HepG2 (cell line): ENCODE results near the gene FGD2. TPM values are rescaled to one million over a fixed set of nuclear protein-coding genes. Genes with fewer than 3 reads are reported as not detected.
A peak's percentile ranks its signal among the peaks of the same experiment; 100 is the strongest.

Experiments
- ARID2 ChIP-seq: sonication (generic); formaldehyde crosslinking; IDR thresholded peaks from 2 replicates; pipeline ENCODE4 v1.8.1; 2022; ENCODE audit warnings: mild to moderate bottlenecking, missing genetic modification reagents, borderline replicate concordance
- ARID4A ChIP-seq: sonication (generic); formaldehyde crosslinking; IDR thresholded peaks from 2 replicates; pipeline ENCODE4 v1.5.0; 2020; ENCODE audit warnings: mild to moderate bottlenecking, missing genetic modification reagents, borderline replicate concordance
- CENPX ChIP-seq: sonication (generic); formaldehyde crosslinking; IDR thresholded peaks from 2 replicates; pipeline ENCODE4 v1.9.0; 2021; ENCODE audit warnings: mild to moderate bottlenecking, missing genetic modification reagents, moderate library complexity
- CHD2 ChIP-seq: IDR thresholded peaks from 2 replicates; pipeline ENCODE4 v1.6.1; 2011; ENCODE audit warnings: low read depth, low read length, improper control_type of control experiment
- PAX8 ChIP-seq: sonication (generic); formaldehyde crosslinking; IDR thresholded peaks from 2 replicates; pipeline ENCODE4 v1.8.0; 2022; ENCODE audit warnings: mild to moderate bottlenecking, missing genetic modification reagents, borderline replicate concordance
- PPARG ChIP-seq: conservative IDR thresholded peaks from 2 replicates; pipeline ENCODE4 v1.6.1; 2016; ENCODE audit warnings: missing biosample characterization, missing genetic modification reagents
- SMAD1 ChIP-seq: sonication (generic); formaldehyde crosslinking; IDR thresholded peaks from 2 replicates; pipeline ENCODE4 v1.4.0; 2020; ENCODE audit warnings: missing genetic modification reagents, low read depth, mild to moderate bottlenecking, borderline replicate concordance
- STAT5B ChIP-seq: sonication (generic); formaldehyde crosslinking; IDR thresholded peaks from 2 replicates; pipeline ENCODE4 v1.4.0; 2020; ENCODE audit warnings: missing genetic modification reagents
- THAP11 ChIP-seq: IDR thresholded peaks from 2 replicates; pipeline ENCODE4 v1.6.1; 2016; ENCODE audit warnings: missing biosample characterization, missing genetic modification reagents
- ZC3H4 ChIP-seq: sonication (generic); formaldehyde crosslinking; IDR thresholded peaks from 2 replicates; pipeline ENCODE4 v1.4.0; 2020; ENCODE audit warnings: missing genetic modification reagents, borderline replicate concordance
- ZKSCAN1 ChIP-seq: fragments of 150-350 bp; IDR thresholded peaks from 2 replicates; pipeline ENCODE4 v1.6.1; 2014; ENCODE audit warnings: low read length
- ZNF317 ChIP-seq: sonication (generic); formaldehyde crosslinking; IDR thresholded peaks from 2 replicates; pipeline ENCODE4 v1.5.0; 2020; ENCODE audit warnings: mild to moderate bottlenecking, missing genetic modification reagents
- ZNF83 ChIP-seq: sonication (generic); formaldehyde crosslinking; IDR thresholded peaks from 2 replicates; pipeline ENCODE4 v1.4.0; 2020; ENCODE audit warnings: missing genetic modification reagents, mild to moderate bottlenecking, borderline replicate concordance
- ZSCAN25 ChIP-seq: sonication (generic); formaldehyde crosslinking; IDR thresholded peaks from 2 replicates; pipeline ENCODE4 v1.8.0; 2022; ENCODE audit warnings: mild to moderate bottlenecking, missing genetic modification reagents
- polyA plus RNA-seq, 8 experiments: library from polyadenylated mRNA; depleted of rRNA in 3 of 8; stranded (reverse) in 7 of 8; unstranded in 1 of 8; fragments of >200 nt; fragmentation: Illumina TruSeq in 4 of 8; extraction: Trizol in 4 of 8; gene quantifications; 2 replicates each; pipeline versions ENCODE4 v1.2.1 to v1.2.3, GENCODE V29; 2011 to 2016; ENCODE audit warnings: low read depth in 4 of 8, missing spikeins in 1 of 8, mixed read lengths in 1 of 8; ENCODE audit not compliant: insufficient read depth in 1 of 8
- total RNA-seq, 5 experiments: library from RNA; depleted of rRNA; stranded (reverse); fragments of >200 nt; fragmentation: Illumina TruSeq; extraction: Trizol; gene quantifications; 2 replicates each; pipeline ENCODE4 v1.2.3, GENCODE V29; 2016; ENCODE audit warnings: low read depth in 1 of 5
- TF ChIP-seq, protein P1 (sequence below): sonication (generic); formaldehyde crosslinking; IDR thresholded peaks from 2 replicates; pipeline ENCODE4 v1.4.0; 2020; ENCODE audit warnings: missing genetic modification reagents
- TF ChIP-seq, protein P2 (sequence below): sonication (generic); formaldehyde crosslinking; IDR thresholded peaks from 2 replicates; pipeline ENCODE4 v1.8.0; 2022; ENCODE audit warnings: missing genetic modification reagents, mild to moderate bottlenecking, moderate library complexity, borderline replicate concordance

FGD2 gene
- total and polyA plus RNA-seq, 2 of the 13 experiments (the other 11 are each of a cell fraction or from before 2014, with no cell fraction given), result not detected

DNA sequence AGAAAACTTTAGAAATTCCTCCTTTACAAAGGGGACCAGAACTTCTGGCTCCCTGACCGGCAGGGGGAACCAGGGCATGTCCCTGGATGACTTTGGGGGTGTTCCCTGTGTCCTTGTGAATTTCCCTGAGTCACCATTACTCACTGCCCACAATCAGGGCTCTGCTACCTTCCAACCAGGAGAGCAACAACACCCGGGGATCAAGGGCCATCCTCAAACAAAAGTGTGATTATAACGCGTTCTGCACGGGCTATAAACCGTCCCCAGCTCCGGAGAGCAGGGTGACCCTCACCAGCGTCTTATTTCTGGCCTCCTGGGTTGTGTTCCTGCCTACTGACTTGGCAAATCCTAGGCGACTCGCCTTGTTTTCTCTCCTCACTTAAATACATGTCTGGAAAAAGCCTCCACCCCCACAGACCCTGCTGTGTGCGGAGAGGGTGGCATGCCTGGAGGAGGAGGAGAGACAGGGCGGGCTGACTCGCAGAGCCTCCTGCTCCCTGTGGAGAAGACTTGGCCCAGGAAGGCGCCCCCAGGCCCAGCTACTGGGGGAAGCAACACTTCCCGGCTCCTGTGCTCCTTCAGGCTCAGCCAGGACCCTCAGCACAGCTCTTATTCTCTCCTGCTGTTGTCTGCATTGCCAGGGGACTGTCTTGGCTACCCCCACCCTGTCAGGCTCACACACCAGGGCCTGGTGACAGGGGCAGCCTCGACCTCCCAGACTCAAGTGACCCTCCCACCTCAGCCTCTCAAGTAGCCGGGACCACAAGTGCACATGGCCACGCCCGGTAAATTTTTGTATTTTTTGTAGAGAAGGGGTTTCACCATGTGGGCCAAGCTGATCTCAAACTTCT is 54.1 kb downstream of the FGD2 start (continued):
- peak; percentile 72; the same call in 1 of the 2 replicates for TF ChIP-seq ZC3H4 (CRISPR knock-in tag)
- TF ChIP-seq CENPX (CRISPR knock-in tag), result no peak
- peak; percentile 90; the same call in 1 of the 2 replicates for TF ChIP-seq SMAD1 (CRISPR knock-in tag)
- TF ChIP-seq ZSCAN25 (CRISPR knock-in tag), result peak; percentile 17; the same call in 1 of the 2 replicates
- TF ChIP-seq STAT5B (CRISPR knock-in tag), result no peak
- TF ChIP-seq PAX8 (CRISPR knock-in tag), result no peak
- TF ChIP-seq PPARG (CRISPR knock-in tag), result peak; percentile 75
- TF ChIP-seq ZNF83 (CRISPR knock-in tag), result 0 out of 2 replicates have a peak, but pooled peaks have one; percentile 78
- no peak for TF ChIP-seq CHD2
- TF ChIP-seq ZKSCAN1, result no peak
- peak; percentile 69; the same call in 1 of the 2 replicates for TF ChIP-seq ARID4A (CRISPR knock-in tag)
- peak; percentile 73 for TF ChIP-seq ARID2
- TF ChIP-seq, protein P1, sequence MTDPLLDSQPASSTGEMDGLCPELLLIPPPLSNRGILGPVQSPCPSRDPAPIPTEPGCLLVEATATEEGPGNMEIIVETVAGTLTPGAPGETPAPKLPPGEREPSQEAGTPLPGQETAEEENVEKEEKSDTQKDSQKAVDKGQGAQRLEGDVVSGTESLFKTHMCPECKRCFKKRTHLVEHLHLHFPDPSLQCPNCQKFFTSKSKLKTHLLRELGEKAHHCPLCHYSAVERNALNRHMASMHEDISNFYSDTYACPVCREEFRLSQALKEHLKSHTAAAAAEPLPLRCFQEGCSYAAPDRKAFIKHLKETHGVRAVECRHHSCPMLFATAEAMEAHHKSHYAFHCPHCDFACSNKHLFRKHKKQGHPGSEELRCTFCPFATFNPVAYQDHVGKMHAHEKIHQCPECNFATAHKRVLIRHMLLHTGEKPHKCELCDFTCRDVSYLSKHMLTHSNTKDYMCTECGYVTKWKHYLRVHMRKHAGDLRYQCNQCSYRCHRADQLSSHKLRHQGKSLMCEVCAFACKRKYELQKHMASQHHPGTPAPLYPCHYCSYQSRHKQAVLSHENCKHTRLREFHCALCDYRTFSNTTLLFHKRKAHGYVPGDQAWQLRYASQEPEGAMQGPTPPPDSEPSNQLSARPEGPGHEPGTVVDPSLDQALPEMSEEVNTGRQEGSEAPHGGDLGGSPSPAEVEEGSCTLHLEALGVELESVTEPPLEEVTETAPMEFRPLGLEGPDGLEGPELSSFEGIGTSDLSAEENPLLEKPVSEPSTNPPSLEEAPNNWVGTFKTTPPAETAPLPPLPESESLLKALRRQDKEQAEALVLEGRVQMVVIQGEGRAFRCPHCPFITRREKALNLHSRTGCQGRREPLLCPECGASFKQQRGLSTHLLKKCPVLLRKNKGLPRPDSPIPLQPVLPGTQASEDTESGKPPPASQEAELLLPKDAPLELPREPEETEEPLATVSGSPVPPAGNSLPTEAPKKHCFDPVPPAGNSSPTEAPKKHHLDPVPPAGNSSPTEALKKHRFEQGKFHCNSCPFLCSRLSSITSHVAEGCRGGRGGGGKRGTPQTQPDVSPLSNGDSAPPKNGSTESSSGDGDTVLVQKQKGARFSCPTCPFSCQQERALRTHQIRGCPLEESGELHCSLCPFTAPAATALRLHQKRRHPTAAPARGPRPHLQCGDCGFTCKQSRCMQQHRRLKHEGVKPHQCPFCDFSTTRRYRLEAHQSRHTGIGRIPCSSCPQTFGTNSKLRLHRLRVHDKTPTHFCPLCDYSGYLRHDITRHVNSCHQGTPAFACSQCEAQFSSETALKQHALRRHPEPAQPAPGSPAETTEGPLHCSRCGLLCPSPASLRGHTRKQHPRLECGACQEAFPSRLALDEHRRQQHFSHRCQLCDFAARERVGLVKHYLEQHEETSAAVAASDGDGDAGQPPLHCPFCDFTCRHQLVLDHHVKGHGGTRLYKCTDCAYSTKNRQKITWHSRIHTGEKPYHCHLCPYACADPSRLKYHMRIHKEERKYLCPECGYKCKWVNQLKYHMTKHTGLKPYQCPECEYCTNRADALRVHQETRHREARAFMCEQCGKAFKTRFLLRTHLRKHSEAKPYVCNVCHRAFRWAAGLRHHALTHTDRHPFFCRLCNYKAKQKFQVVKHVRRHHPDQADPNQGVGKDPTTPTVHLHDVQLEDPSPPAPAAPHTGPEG (CRISPR knock-in tag), result no peak
- TF ChIP-seq THAP11 (CRISPR knock-in tag), result peak; percentile 66
- TF ChIP-seq, protein P2, sequence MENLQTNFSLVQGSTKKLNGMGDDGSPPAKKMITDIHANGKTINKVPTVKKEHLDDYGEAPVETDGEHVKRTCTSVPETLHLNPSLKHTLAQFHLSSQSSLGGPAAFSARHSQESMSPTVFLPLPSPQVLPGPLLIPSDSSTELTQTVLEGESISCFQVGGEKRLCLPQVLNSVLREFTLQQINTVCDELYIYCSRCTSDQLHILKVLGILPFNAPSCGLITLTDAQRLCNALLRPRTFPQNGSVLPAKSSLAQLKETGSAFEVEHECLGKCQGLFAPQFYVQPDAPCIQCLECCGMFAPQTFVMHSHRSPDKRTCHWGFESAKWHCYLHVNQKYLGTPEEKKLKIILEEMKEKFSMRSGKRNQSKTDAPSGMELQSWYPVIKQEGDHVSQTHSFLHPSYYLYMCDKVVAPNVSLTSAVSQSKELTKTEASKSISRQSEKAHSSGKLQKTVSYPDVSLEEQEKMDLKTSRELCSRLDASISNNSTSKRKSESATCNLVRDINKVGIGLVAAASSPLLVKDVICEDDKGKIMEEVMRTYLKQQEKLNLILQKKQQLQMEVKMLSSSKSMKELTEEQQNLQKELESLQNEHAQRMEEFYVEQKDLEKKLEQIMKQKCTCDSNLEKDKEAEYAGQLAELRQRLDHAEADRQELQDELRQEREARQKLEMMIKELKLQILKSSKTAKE (CRISPR knock-in tag), result peak; percentile 53; the same call in 1 of the 2 replicates
- 0 out of 2 replicates have a peak, but pooled peaks have one; percentile 17 for TF ChIP-seq ZNF317 (CRISPR knock-in tag)
